Hepatocyte (in vitro differentiated cells): ENCODE measurements around the gene IL17F. TPM values are rescaled to one million over a fixed set of nuclear protein-coding genes. Genes with fewer than 3 reads are reported as not detected.

Experiments used
- DNase-seq: peaks from one replicate; pipeline ENCODE4 v3.0.0-alpha.2; 2016; ENCODE audit warnings: low spot score
- H2AFZ ChIP-seq: fragments of 200-600 bp; sonication (generic); 2 replicates; pipeline ENCODE4 v1.6.0; 2016; ENCODE audit warnings: antibody characterized with exemption, mild to moderate bottlenecking
- H3K27ac ChIP-seq: fragments of 200-600 bp; sonication (generic); 2 replicates; pipeline ENCODE4 v1.5.1; 2016; ENCODE audit warnings: mild to moderate bottlenecking
- H3K27me3 ChIP-seq: fragments of 200-600 bp; sonication (generic); 2 replicates; pipeline ENCODE4 v1.6.1; 2016
- H3K36me3 ChIP-seq: fragments of 200-600 bp; sonication (generic); replicated peaks from 2 replicates; pipeline ENCODE4 v1.5.1; 2016; ENCODE audit warnings: low read depth; ENCODE audit not compliant: insufficient read depth
- H3K4me1 ChIP-seq: fragments of 200-600 bp; sonication (generic); 2 replicates; pipeline ENCODE4 v1.5.1; 2016; ENCODE audit warnings: mild to moderate bottlenecking, moderate library complexity; ENCODE audit not compliant: insufficient read depth
- H3K4me2 ChIP-seq: fragments of 200-600 bp; sonication (generic); 2 replicates; pipeline ENCODE4 v1.6.0; 2016
- H3K4me3 ChIP-seq: fragments of 200-600 bp; sonication (generic); 2 replicates; pipeline ENCODE4 v1.5.1; 2016; ENCODE audit warnings: mild to moderate bottlenecking
- H3K79me2 ChIP-seq: fragments of 200-600 bp; sonication (generic); 2 replicates; pipeline ENCODE4 v1.6.0; 2017; ENCODE audit warnings: mild to moderate bottlenecking
- H3K9me2 ChIP-seq: fragments of 200-600 bp; sonication (generic); replicated peaks from 2 replicates; pipeline ENCODE4 v1.6.0; 2017; ENCODE audit warnings: mild to moderate bottlenecking; ENCODE audit not compliant: insufficient read depth
- H3K9me3 ChIP-seq: fragments of 200-600 bp; sonication (generic); 2 replicates; pipeline ENCODE4 v1.5.1; 2016; ENCODE audit warnings: low read depth, mild to moderate bottlenecking
- H4K20me1 ChIP-seq: fragments of 200-600 bp; sonication (generic); 2 replicates; pipeline ENCODE4 v1.6.0; 2016; ENCODE audit warnings: mild to moderate bottlenecking; ENCODE audit not compliant: insufficient read depth, poor library complexity, severe bottlenecking
- EZH2 ChIP-seq: fragments of 200-600 bp; sonication (generic); IDR thresholded peaks from 2 replicates; pipeline ENCODE4 v1.6.1; 2016; ENCODE audit warnings: antibody characterized with exemption, mild to moderate bottlenecking, borderline replicate concordance
- EZH2phosphoT487 ChIP-seq: fragments of 200-600 bp; sonication (generic); IDR thresholded peaks from one replicate; pipeline ENCODE4 v1.6.1; 2018; ENCODE audit warnings: antibody characterized with exemption, mild to moderate bottlenecking, low read depth, moderate library complexity; ENCODE audit not compliant: unreplicated experiment, severe bottlenecking
- WGBS: methylation state at CpG from one replicate; pipeline ENCODE4 v1.1.6; 2016; ENCODE audit warnings: low lambda C conversion rate; ENCODE audit errors: missing lambda C conversion rate; 5-methylcytosine and 5-hydroxymethylcytosine counted together
- polyA plus RNA-seq: library from polyadenylated mRNA; unstranded; fragments of >200 nt; fragmentation: Nextera tagmentation; extraction: Ambion mirVana; gene quantifications from 2 replicates; pipeline ENCODE4 v1.2.1, GENCODE V29; 2016
- total RNA-seq: library from RNA; depleted of rRNA; stranded (reverse); fragments of >200 nt; gene quantifications from 2 replicates; pipeline ENCODE4 v1.2.3, GENCODE V29; 2014
- TF ChIP-seq, protein P1 (sequence below): fragments of 200-600 bp; sonication (generic); IDR thresholded peaks from 2 replicates; pipeline ENCODE4 v1.5.1; 2016; ENCODE audit warnings: antibody characterized with exemption, mild to moderate bottlenecking; ENCODE audit not compliant: poor library complexity

Gene IL17F
- total and polyA plus RNA-seq, 2 experiments from 2014 or later: not detected

DNA sequence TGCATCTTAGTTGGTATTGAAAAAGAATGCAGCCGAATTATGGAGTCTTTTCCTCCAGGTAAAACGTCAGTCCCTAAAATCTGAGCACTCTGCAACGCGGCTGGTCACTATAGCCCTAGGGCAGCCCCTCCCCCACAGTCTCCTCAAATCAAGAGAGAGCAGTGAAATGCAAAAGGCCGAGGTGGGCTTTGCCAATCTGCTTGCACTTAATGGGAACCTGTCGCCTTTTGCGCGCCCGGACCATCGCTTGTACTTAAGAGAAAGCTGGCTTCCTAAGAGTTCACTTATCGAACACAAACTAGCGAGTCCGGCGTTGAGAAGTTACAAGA is 39.8 kb upstream of the IL17F start:
- H3K27me3 ChIP-seq: no peaks in the 10 kb centered on the region
- no peaks in the 10 kb centered on the region for H3K9me2 ChIP-seq
- peak overlapping the region; percentile 70 for H3K27ac ChIP-seq
- peak overlapping the region; percentile 74 for H3K4me3 ChIP-seq
- DNase-seq: peak; percentile 67
- TF ChIP-seq, protein P1, sequence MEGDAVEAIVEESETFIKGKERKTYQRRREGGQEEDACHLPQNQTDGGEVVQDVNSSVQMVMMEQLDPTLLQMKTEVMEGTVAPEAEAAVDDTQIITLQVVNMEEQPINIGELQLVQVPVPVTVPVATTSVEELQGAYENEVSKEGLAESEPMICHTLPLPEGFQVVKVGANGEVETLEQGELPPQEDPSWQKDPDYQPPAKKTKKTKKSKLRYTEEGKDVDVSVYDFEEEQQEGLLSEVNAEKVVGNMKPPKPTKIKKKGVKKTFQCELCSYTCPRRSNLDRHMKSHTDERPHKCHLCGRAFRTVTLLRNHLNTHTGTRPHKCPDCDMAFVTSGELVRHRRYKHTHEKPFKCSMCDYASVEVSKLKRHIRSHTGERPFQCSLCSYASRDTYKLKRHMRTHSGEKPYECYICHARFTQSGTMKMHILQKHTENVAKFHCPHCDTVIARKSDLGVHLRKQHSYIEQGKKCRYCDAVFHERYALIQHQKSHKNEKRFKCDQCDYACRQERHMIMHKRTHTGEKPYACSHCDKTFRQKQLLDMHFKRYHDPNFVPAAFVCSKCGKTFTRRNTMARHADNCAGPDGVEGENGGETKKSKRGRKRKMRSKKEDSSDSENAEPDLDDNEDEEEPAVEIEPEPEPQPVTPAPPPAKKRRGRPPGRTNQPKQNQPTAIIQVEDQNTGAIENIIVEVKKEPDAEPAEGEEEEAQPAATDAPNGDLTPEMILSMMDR: no peak
- TF ChIP-seq EZH2phosphoT487: no peak
- no peak for TF ChIP-seq EZH2
- WGBS: under 1% methylated on average over 14 of the region's 14 CpGs
- H2AFZ ChIP-seq: peak overlapping the region; percentile 91
- H3K79me2 ChIP-seq: peaks cover 39% of the 10 kb centered on the region
- no peaks in the 10 kb centered on the region for H3K4me1 ChIP-seq
- no peaks in the 10 kb centered on the region for H4K20me1 ChIP-seq
- no peaks in the 10 kb centered on the region for H3K36me3 ChIP-seq
- H3K4me2 ChIP-seq: peak overlapping the region; percentile 93
- no peaks in the 10 kb centered on the region for H3K9me3 ChIP-seq

DNA sequence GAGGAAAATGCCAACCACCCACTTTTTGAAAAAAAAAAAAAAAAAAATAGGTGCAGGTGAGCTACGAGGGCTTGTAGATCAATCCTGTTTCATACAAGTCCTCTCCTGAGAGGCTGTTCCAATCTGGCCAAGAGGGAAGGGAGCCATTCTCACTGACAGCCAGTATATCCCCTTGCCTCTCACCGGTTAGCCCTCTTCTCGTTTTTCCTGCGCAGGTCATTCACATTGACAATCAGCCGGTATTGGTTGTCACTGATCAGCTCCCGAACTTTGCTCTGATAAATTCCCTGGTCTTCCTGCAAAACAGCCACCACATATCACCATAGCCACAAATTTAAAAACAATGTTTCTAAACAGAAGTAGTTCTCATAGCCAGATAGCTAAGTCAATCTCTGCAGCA is 38.8 kb upstream of the IL17F start:
- H3K79me2 ChIP-seq: peaks cover 42% of the 10 kb centered on the region
- H2AFZ ChIP-seq: no peak overlapping the region
- no peaks in the 10 kb centered on the region for H3K36me3 ChIP-seq
- no peak for DNase-seq
- no peak overlapping the region for H3K4me3 ChIP-seq
- 64% methylated on average over 6 of the region's 6 CpGs for WGBS
- H4K20me1 ChIP-seq: no peaks in the 10 kb centered on the region
- no peaks in the 10 kb centered on the region for H3K4me1 ChIP-seq
- no peaks in the 10 kb centered on the region for H3K9me3 ChIP-seq
- H3K27ac ChIP-seq: no peak overlapping the region
- H3K9me2 ChIP-seq: no peaks in the 10 kb centered on the region
- peak overlapping the region; percentile 93 for H3K4me2 ChIP-seq
- TF ChIP-seq EZH2 (no peak), EZH2phosphoT487 (no peak)
- TF ChIP-seq, protein P1: no peak
- no peaks in the 10 kb centered on the region for H3K27me3 ChIP-seq

DNA sequence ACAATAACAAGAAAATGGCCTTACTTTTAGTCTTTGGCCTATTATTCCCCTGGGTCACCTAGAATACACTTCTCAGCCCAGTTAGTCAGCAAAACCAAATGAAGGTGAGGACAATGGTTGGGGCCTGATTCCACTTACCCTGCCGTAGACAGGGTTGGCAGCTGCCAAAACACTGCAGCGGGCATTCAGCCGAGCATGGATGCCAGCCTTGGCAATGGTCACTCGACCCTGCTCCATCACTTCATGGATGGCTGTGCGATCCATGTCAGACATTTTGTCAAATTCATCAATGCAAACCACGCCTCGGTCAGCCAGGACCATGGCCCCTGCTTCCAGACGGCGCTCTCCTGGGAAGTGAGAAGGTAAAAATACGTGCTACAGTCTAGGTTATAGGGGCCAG is 31.8 kb upstream of the IL17F start:
- Histone ChIP-seq H3K4me3 (no peak overlapping the region), H4K20me1 (no peaks in the 10 kb centered on the region), H3K9me3 (no peaks in the 10 kb centered on the region), H3K36me3 (peaks cover 8% of the 10 kb centered on the region), H3K27me3 (no peaks in the 10 kb centered on the region), H3K9me2 (no peaks in the 10 kb centered on the region), H3K79me2 (peaks cover 12% of the 10 kb centered on the region), H3K27ac (no peak overlapping the region), H2AFZ (no peak overlapping the region), H3K4me2 (no peak overlapping the region), H3K4me1 (no peaks in the 10 kb centered on the region)
- no peak for DNase-seq
- TF ChIP-seq EZH2: no peak
- TF ChIP-seq, protein P1: no peak
- no peak for TF ChIP-seq EZH2phosphoT487
- WGBS: 96% methylated on average over 10 of the region's 10 CpGs

DNA sequence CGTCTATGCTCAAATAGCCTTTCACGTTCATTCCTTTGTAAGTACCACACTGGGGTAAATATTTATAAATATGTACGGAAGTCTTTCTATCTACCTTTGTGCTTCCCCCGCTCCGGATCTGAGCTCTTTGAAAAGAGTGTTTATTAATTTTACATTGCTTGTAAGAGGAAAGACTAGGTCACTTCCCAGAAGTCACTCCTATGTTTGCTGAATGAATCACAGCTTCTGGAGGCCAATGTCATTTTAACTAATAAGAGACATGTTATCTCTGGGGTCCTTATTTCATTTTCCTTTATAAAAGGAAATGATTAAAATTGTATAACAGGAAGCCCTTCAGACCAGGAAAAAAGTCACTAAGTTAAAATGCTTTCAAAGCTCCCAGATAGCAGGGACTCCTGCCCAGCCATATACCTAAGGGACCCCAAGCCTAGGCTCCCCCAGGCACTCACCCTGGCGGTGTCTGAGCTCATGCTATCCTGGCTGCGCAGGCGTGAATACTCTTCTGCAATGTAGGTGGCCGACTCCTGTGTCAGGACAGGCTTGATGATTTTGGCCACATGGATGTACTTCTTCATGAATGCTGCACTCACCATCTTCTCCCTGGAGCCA is 27.7 kb upstream of the IL17F start:
- H3K79me2 ChIP-seq: no peaks in the 10 kb centered on the region
- WGBS: 89% methylated on average over 9 of the region's 9 CpGs
- no peaks in the 10 kb centered on the region for H3K9me2 ChIP-seq
- no peaks in the 10 kb centered on the region for H3K9me3 ChIP-seq
- DNase-seq: peak; percentile 14
- no peak overlapping the region for H3K4me3 ChIP-seq
- peaks cover 8% of the 10 kb centered on the region for H3K36me3 ChIP-seq
- H3K4me1 ChIP-seq: no peaks in the 10 kb centered on the region
- no peak overlapping the region for H2AFZ ChIP-seq
- no peaks in the 10 kb centered on the region for H4K20me1 ChIP-seq
- H3K27ac ChIP-seq: peak overlapping the region; percentile 73
- TF ChIP-seq EZH2 (no peak), EZH2phosphoT487 (no peak)
- TF ChIP-seq, protein P1: no peak
- H3K27me3 ChIP-seq: no peaks in the 10 kb centered on the region
- no peak overlapping the region for H3K4me2 ChIP-seq
